ENCODE measurements around the gene DBR1.

DNA sequence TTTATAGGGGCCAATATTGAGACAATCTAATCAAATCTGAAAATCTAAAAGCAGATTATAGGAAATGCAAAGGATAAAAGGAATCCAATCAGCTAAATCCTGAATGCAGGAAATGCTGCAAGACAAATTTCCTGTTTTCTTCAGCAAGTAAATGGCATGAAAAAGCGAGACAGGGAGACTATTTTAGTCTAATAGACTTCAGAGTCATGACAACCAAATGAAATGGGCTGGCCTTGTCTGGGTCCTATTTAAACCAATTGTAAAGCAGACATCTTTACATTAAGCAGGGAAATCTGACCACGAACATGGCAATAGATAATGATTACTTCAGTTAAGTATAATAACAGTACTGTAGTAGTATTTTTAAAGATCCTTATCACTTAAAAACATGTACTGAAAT, 2.1 kb downstream of the DBR1 start:
- TF ChIP-seq POLR2A (IDR thresholded peaks at IDR 0.05): no peak
- TF ChIP-seq, protein P1, sequence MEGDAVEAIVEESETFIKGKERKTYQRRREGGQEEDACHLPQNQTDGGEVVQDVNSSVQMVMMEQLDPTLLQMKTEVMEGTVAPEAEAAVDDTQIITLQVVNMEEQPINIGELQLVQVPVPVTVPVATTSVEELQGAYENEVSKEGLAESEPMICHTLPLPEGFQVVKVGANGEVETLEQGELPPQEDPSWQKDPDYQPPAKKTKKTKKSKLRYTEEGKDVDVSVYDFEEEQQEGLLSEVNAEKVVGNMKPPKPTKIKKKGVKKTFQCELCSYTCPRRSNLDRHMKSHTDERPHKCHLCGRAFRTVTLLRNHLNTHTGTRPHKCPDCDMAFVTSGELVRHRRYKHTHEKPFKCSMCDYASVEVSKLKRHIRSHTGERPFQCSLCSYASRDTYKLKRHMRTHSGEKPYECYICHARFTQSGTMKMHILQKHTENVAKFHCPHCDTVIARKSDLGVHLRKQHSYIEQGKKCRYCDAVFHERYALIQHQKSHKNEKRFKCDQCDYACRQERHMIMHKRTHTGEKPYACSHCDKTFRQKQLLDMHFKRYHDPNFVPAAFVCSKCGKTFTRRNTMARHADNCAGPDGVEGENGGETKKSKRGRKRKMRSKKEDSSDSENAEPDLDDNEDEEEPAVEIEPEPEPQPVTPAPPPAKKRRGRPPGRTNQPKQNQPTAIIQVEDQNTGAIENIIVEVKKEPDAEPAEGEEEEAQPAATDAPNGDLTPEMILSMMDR (IDR thresholded peaks at IDR 0.05): no peak
- no peak for TF ChIP-seq POLR2AphosphoS5 (IDR thresholded peaks at IDR 0.05)

Measured in sigmoid colon (tissue), 4 donors.